SK-N-SH (cell line): Measurements from ENCODE around the gene PIAS1. TPM values are rescaled to one million over a fixed set of nuclear protein-coding genes. Genes with fewer than 3 reads are reported as not detected.

ENCODE experiments used
- CTCF ChIA-PET: fragments of 300-600, 350-600 bp; formaldehyde crosslinking; extraction: SDS; loops from one replicate; lab custom pipeline; 2021; lab: Yijun Ruan, JAX
- POLR2A ChIA-PET: fragments of 350-600 bp; sonication (Branson Sonifier 250); formaldehyde crosslinking; extraction: SDS; loops from one replicate; lab custom pipeline; 2020; ENCODE audit warnings: antibody characterized with exemption, inconsistent platforms; lab: Yijun Ruan, JAX
- DNase-seq: peaks from one replicate; pipeline ENCODE4 v3.0.0; 2012
- H2AFZ ChIP-seq: fragments of 200-600 bp; sonication (generic); 2 replicates; pipeline ENCODE4 v1.8.1; 2016; ENCODE audit warnings: antibody characterized with exemption, mild to moderate bottlenecking, low read depth
- H3F3A ChIP-seq: fragments of 200-600 bp; sonication (generic); replicated peaks from 2 replicates; pipeline ENCODE3; 2016; ENCODE audit warnings: antibody characterized with exemption, mild to moderate bottlenecking; ENCODE audit not compliant: insufficient read depth
- H3K27ac ChIP-seq, 2 experiments: fragments of 200-500 bp in 1 of 2; fragments of 200-600 bp in 1 of 2; sonication (Bioruptor generic) in 1 of 2; sonication (generic), shearing (Covaris generic) in 1 of 2; 2 replicates each; pipeline versions ENCODE4 v1.5.1 to v1.6.1; 2014 to 2016; ENCODE audit warnings: low read depth in 2 of 2, inconsistent platforms in 1 of 2, low read length in 1 of 2, mild to moderate bottlenecking in 1 of 2, mixed read lengths in 1 of 2
- H3K27me3 ChIP-seq: fragments of 200-600 bp; sonication (generic), shearing (Covaris generic); 2 replicates; pipeline ENCODE4 v1.6.1; 2016; ENCODE audit warnings: mixed run types; ENCODE audit not compliant: insufficient read depth
- H3K36me3 ChIP-seq, 2 experiments: fragments of 200-500 bp in 1 of 2; fragments of 200-600 bp in 1 of 2; sonication (Bioruptor generic) in 1 of 2; sonication (generic) in 1 of 2; replicated peaks in 1 of 2; 2 replicates each; pipeline versions ENCODE3 to v1.5.1; 2014 to 2016; ENCODE audit warnings: low read length in 1 of 2, mild to moderate bottlenecking in 1 of 2; ENCODE audit not compliant: insufficient read depth in 2 of 2, control insufficient read depth in 1 of 2
- H3K4me1 ChIP-seq, 2 experiments: fragments of 200-500 bp in 1 of 2; fragments of 200-600 bp in 1 of 2; sonication (Bioruptor generic) in 1 of 2; sonication (generic), shearing (Covaris generic) in 1 of 2; 2 replicates each; pipeline versions ENCODE4 v1.5.1 to v1.6.1; 2014 to 2016; ENCODE audit warnings: low read depth in 1 of 2, low read length in 1 of 2, mixed run types in 1 of 2; ENCODE audit not compliant: insufficient read depth in 2 of 2, control insufficient read depth in 1 of 2
- H3K4me2 ChIP-seq: fragments of 200-600 bp; sonication (generic), shearing (Covaris generic); 2 replicates; pipeline ENCODE4 v1.6.1; 2017; ENCODE audit warnings: mixed run types
- H3K4me3 ChIP-seq, 2 experiments: fragments of 200-500 bp in 1 of 2; fragments of 200-600 bp in 1 of 2; sonication (Bioruptor generic) in 1 of 2; sonication (generic), shearing (Covaris generic) in 1 of 2; 2 replicates each; pipeline versions ENCODE4 v1.5.1 to v1.8.1; 2014 to 2016; ENCODE audit warnings: low read depth in 2 of 2, inconsistent platforms in 1 of 2, low read length in 1 of 2, mild to moderate bottlenecking in 1 of 2, mixed read lengths in 1 of 2, moderate library complexity in 1 of 2
- H3K79me2 ChIP-seq: fragments of 200-600 bp; sonication (generic); 2 replicates; pipeline ENCODE4 v1.8.1; 2017; ENCODE audit warnings: mild to moderate bottlenecking; ENCODE audit not compliant: insufficient read depth
- H3K9ac ChIP-seq: fragments of 200-600 bp; sonication (generic); 2 replicates; pipeline ENCODE4 v1.6.1; 2017; ENCODE audit warnings: mixed run types
- H3K9me2 ChIP-seq: fragments of 200-600 bp; sonication (generic); 2 replicates; pipeline ENCODE4 v1.6.1; 2017; ENCODE audit warnings: mixed run types
- H3K9me3 ChIP-seq: fragments of 200-600 bp; sonication (generic); 2 replicates; pipeline ENCODE4 v1.6.1; 2017; ENCODE audit warnings: mixed run types, mild to moderate bottlenecking, moderate library complexity
- H4K20me1 ChIP-seq: fragments of 200-600 bp; sonication (generic); 2 replicates; pipeline ENCODE4 v1.6.1; 2017; ENCODE audit warnings: mild to moderate bottlenecking, mixed run types; ENCODE audit not compliant: insufficient read depth
- CHD2 ChIP-seq: fragments of 150-350 bp; IDR thresholded peaks from 2 replicates; pipeline ENCODE4 v1.6.1; 2018; ENCODE audit warnings: low read length; ENCODE audit not compliant: partially characterized antibody
- ELF1 ChIP-seq: IDR thresholded peaks from 2 replicates; pipeline ENCODE4 v1.4.0; 2012
- EZH2phosphoT487 ChIP-seq: fragments of 200-600 bp; sonication (generic); IDR thresholded peaks from 2 replicates; pipeline ENCODE4 v1.6.1; 2017; ENCODE audit warnings: low read depth, mixed run types, mild to moderate bottlenecking, antibody characterized with exemption, moderate library complexity, borderline replicate concordance
- FOXM1 ChIP-seq: IDR thresholded peaks from 2 replicates; pipeline ENCODE4 v1.4.0; 2012; ENCODE audit warnings: low read depth, mild to moderate bottlenecking
- GABPA ChIP-seq: IDR thresholded peaks from 2 replicates; pipeline ENCODE4 v1.4.0; 2012; ENCODE audit warnings: low read depth, mild to moderate bottlenecking
- GATA2 ChIP-seq: sonication (generic); formaldehyde crosslinking; IDR thresholded peaks from 2 replicates; pipeline ENCODE4 v1.5.0; 2020; ENCODE audit warnings: mild to moderate bottlenecking, missing genetic modification reagents
- JUND ChIP-seq: IDR thresholded peaks from 2 replicates; pipeline ENCODE4 v1.4.0; 2012
- MEF2A ChIP-seq: IDR thresholded peaks from 2 replicates; pipeline ENCODE4 v1.4.0; 2012; ENCODE audit warnings: low read depth, borderline replicate concordance
- MXI1 ChIP-seq: IDR thresholded peaks from 2 replicates; pipeline ENCODE4 v1.6.1; 2012; ENCODE audit warnings: mild to moderate bottlenecking, low read depth, low read length, improper control_type of control experiment
- PBX3 ChIP-seq: IDR thresholded peaks from 2 replicates; pipeline ENCODE4; 2012
- RAD21 ChIP-seq: IDR thresholded peaks from 2 replicates; pipeline ENCODE4 v1.6.1; 2012; ENCODE audit warnings: mild to moderate bottlenecking, low read length
- REST ChIP-seq: IDR thresholded peaks from 2 replicates; pipeline ENCODE4 v1.6.1; 2012; ENCODE audit warnings: mild to moderate bottlenecking, low read depth, low read length, moderate library complexity
- RXRA ChIP-seq: IDR thresholded peaks from 2 replicates; pipeline ENCODE4 v1.4.0; 2012; ENCODE audit warnings: low read depth, mild to moderate bottlenecking, borderline replicate concordance
- SIN3A ChIP-seq: IDR thresholded peaks from 2 replicates; pipeline ENCODE4 v1.6.1; 2012; ENCODE audit warnings: low read depth, mild to moderate bottlenecking, low read length, moderate library complexity, borderline replicate concordance
- TCF12 ChIP-seq: IDR thresholded peaks from 2 replicates; pipeline ENCODE4 v1.4.0; 2012
- TEAD4 ChIP-seq: IDR thresholded peaks from 2 replicates; pipeline ENCODE4 v1.4.0; 2012; ENCODE audit warnings: mild to moderate bottlenecking, borderline replicate concordance; ENCODE audit not compliant: insufficient read depth
- YY1 ChIP-seq: IDR thresholded peaks from 2 replicates; pipeline ENCODE4 v1.4.0; 2012; ENCODE audit warnings: low read depth, mild to moderate bottlenecking
- WGBS: methylation state at CpG from one replicate; pipeline ENCODE4 v1.1.6; 2017; ENCODE audit warnings: low lambda C conversion rate; 5-methylcytosine and 5-hydroxymethylcytosine counted together
- polyA plus RNA-seq, 3 experiments: library from polyadenylated mRNA; depleted of rRNA; stranded (reverse); fragments of >200 nt; gene quantifications; 2 replicates each; pipeline ENCODE4 v1.2.3, GENCODE V29; 2012

The PIAS1 gene
- polyA plus RNA-seq, 1 of the 3 experiments (the other 2 are of a cell fraction) = 9.0 TPM

GRCh38 chr15:68045289-68046265 is 8.5 kb upstream of the PIAS1 start:
- no peaks in the 10 kb centered on the region for H3K36me3 ChIP-seq
- WGBS = 58% methylated on average over 11 of the region's 14 CpGs
- CTCF ChIA-PET = interaction anchor here (0.6 kb wide), 1 partner anchor 13 kb away, joined by 3 read pairs; no protein-coding TSS in a partner anchor

More at GRCh38 chr15:68045289-68046265, 8.5 kb upstream of the PIAS1 start:
- no peak for DNase-seq
- H3K4me3 ChIP-seq = no peak overlapping the region
- H3K27ac ChIP-seq = no peak overlapping the region
- no peaks in the 10 kb centered on the region for H3K27me3 ChIP-seq
- H3K4me2 ChIP-seq = no peak overlapping the region
- H3K79me2 ChIP-seq = no peaks in the 10 kb centered on the region
- POLR2A ChIA-PET = no interaction called here
- H2AFZ ChIP-seq = no peak overlapping the region
- H4K20me1 ChIP-seq = no peaks in the 10 kb centered on the region
- no peaks in the 10 kb centered on the region for H3K9me2 ChIP-seq
- no peaks in the 10 kb centered on the region for H3K9me3 ChIP-seq
- H3K9ac ChIP-seq = no peak overlapping the region
- no peaks in the 10 kb centered on the region for H3K4me1 ChIP-seq
- no peaks in the 10 kb centered on the region for H3F3A ChIP-seq
- TF ChIP-seq GABPA (no peak), RXRA (no peak), MXI1 (no peak), REST (no peak), RAD21 (no peak), CHD2 (no peak), ELF1 (no peak), GATA2 (CRISPR knock-in tag) (no peak), TCF12 (no peak), PBX3 (no peak), EZH2phosphoT487 (no peak), JUND (no peak), TEAD4 (no peak), SIN3A (no peak), MEF2A (no peak), YY1 (no peak), FOXM1 (no peak)
